GM10266 (cell line): ENCODE measurements around the gene RXRA.

Source experiments
- DNase-seq: peaks from one replicate; pipeline ENCODE4 v3.0.0; 2012; ENCODE audit errors: extremely low spot score
- CTCF ChIP-seq: IDR thresholded peaks from 2 replicates; pipeline ENCODE4 v1.5.1; 2012; ENCODE audit warnings: mild to moderate bottlenecking, low read depth; ENCODE audit not compliant: control insufficient read depth, insufficient read depth; ENCODE audit errors: missing control alignments

The RXRA gene

GRCh38 chr9:134445000-134445399 is 118.7 kb downstream of the RXRA start:
- no peak for DNase-seq
- TF ChIP-seq CTCF = no peak

- DNase-seq = peak; percentile 93
- peak; percentile 83 for TF ChIP-seq CTCF
Measured at GRCh38 chr9:134449180-134449916, 123.1 kb downstream of the RXRA start.

- no peak for TF ChIP-seq CTCF
- no peak for DNase-seq
Measured at GRCh38 chr9:134451700-134452458, 125.6 kb downstream of the RXRA start.

- no peak for TF ChIP-seq CTCF
- DNase-seq = no peak
Measured at GRCh38 chr9:134452728-134453127, 126.5 kb downstream of the RXRA start.

- no peak for DNase-seq
- TF ChIP-seq CTCF = no peak
Measured at GRCh38 chr9:134453776-134454475, 127.7 kb downstream of the RXRA start.

- no peak for DNase-seq
- no peak for TF ChIP-seq CTCF
Measured at GRCh38 chr9:134454476-134454857, 128.2 kb downstream of the RXRA start.

- no peak for DNase-seq
- TF ChIP-seq CTCF = no peak
Measured at GRCh38 chr9:134455021-134455471, 128.8 kb downstream of the RXRA start.
